Measurements from ENCODE around the gene SERINC2. TPM values are rescaled to one million over a fixed set of nuclear protein-coding genes. Genes with fewer than 3 reads are reported as not detected.

Gene SERINC2
- total RNA-seq, 1 experiment from 2014 or later = 50.1 TPM

GRCh38 chr1:31441970-31442647 is 29.1 kb downstream of the SERINC2 start:
- Histone ChIP-seq H3K9ac (ENCODE audit: low read length) (no peak overlapping the region), H3K27ac (ENCODE audit: low read depth, low read length) (no peak overlapping the region), H3K4me3 (replicated peaks in 1 of 2; ENCODE audit: low read depth in 1 of 2, low read length in 2 of 2) (no peak overlapping the region), H3K27me3 (ENCODE audit: insufficient read depth, low read length) (no peaks in the 10 kb centered on the region), H3K4me2 (ENCODE audit: low read length) (no peak overlapping the region), H3K4me1 (ENCODE audit: control insufficient read depth in 1 of 2, insufficient read depth in 2 of 2, low read length in 2 of 2) (no peaks in the 10 kb centered on the region), H3K9me2 (ENCODE audit: insufficient read depth) (no peaks in the 10 kb centered on the region), H4K20me1 (ENCODE audit: insufficient read depth) (no peaks in the 10 kb centered on the region), H3K79me2 (ENCODE audit: insufficient read depth, low read length) (no peaks in the 10 kb centered on the region), H3K36me3 (ENCODE audit: control insufficient read depth in 1 of 2, insufficient read depth in 2 of 2, low read length in 2 of 2) (no peaks in the 10 kb centered on the region), H2AFZ (ENCODE audit: low read depth, low read length, poor library complexity, severe bottlenecking) (no peak overlapping the region), H3K9me3 (ENCODE audit: control insufficient read depth in 1 of 2, insufficient read depth in 1 of 2, low read depth in 1 of 2, low read length in 2 of 2) (peaks cover 0 to 7% of the 10 kb centered on the region in 2 experiments; a peak in 2 of 4 replicates)
- ATAC-seq (no peak), DNase-seq (ENCODE audit: low read depth, low spot score) (no peak)
- TF ChIP-seq POLR2AphosphoS5 (IDR thresholded peaks at IDR 0.05; ENCODE audit: low read depth, low read length) (no peak), YY1 (IDR thresholded peaks at IDR 0.05; ENCODE audit: extremely low read depth, insufficient replicate concordance, low read depth, low read length) (no peak), CBX3 (IDR thresholded peaks at IDR 0.05; ENCODE audit: low read depth) (no peak), EGR1 (IDR thresholded peaks at IDR 0.05; ENCODE audit: low read depth) (no peak), MAX (IDR thresholded peaks at IDR 0.05) (no peak), EZH2 (IDR thresholded peaks at IDR 0.05) (no peak), EZH2phosphoT487 (IDR thresholded peaks at IDR 0.05; ENCODE audit: borderline replicate concordance) (no peak), ZFX (IDR thresholded peaks at IDR 0.05) (no peak), FOSL1 (IDR thresholded peaks at IDR 0.05; ENCODE audit: low read depth) (no peak), CTCF (IDR thresholded peaks at IDR 0.05 in 2 of 3, conservative IDR thresholded peaks at IDR 0.05 in 1 of 3; ENCODE audit: borderline replicate concordance in 1 of 3, insufficient read depth in 1 of 3, low read depth in 2 of 3, low read length in 2 of 3) (no peak), TCF7L2 (IDR thresholded peaks at IDR 0.05; ENCODE audit: borderline replicate concordance, extremely low read depth, insufficient read depth, insufficient read length) (no peak), ATF3 (IDR thresholded peaks at IDR 0.05) (no peak), REST (IDR thresholded peaks at IDR 0.05; ENCODE audit: low read depth) (no peak), SIN3A (IDR thresholded peaks at IDR 0.05; ENCODE audit: low read depth) (no peak), CEBPB (IDR thresholded peaks at IDR 0.05; ENCODE audit: low read depth) (no peak)
- ChIA-PET RAD21 (ENCODE audit: low non-redundant PET in 1 of 2, low total read pairs in 2 of 2, uncharacterized antibody in 2 of 2, unreplicated experiment in 2 of 2) (no interaction called here), POLR2A (interaction anchor here (1.0 kb wide), 1 partner anchor 107 kb away, joined by 3 read pairs; no protein-coding TSS in a partner anchor), CTCF (no interaction called here)
- BruUV-seq (replicated peaks) = no TSS peak
- intact Hi-C loops (cut with micrococcal nuclease) = no loop called here

Measured in HCT116 (cell line).